Astrocyte of the spinal cord (primary cell): ENCODE results near the gene CDH5.

ENCODE experiments used
- DNase-seq: peaks from one replicate; pipeline ENCODE4 v3.0.0; 2011; ENCODE audit warnings: low read depth, low spot score
- H3K4me3 ChIP-seq: 2 replicates; pipeline ENCODE4 v1.5.1; 2011; ENCODE audit warnings: low read depth, mild to moderate bottlenecking, low read length, moderate library complexity
- in situ Hi-C: cut with HindIII; loops from 2 replicates; pipeline ENCODE4 v1.10.0; 2017; ENCODE audit warnings: low sequenced_read_pairs
- TF ChIP-seq, protein P1 (sequence below): IDR thresholded peaks from 2 replicates; pipeline ENCODE4 v1.5.1; 2012; ENCODE audit warnings: low read depth, mild to moderate bottlenecking, low read length, inconsistent platforms

Gene CDH5, protein sequence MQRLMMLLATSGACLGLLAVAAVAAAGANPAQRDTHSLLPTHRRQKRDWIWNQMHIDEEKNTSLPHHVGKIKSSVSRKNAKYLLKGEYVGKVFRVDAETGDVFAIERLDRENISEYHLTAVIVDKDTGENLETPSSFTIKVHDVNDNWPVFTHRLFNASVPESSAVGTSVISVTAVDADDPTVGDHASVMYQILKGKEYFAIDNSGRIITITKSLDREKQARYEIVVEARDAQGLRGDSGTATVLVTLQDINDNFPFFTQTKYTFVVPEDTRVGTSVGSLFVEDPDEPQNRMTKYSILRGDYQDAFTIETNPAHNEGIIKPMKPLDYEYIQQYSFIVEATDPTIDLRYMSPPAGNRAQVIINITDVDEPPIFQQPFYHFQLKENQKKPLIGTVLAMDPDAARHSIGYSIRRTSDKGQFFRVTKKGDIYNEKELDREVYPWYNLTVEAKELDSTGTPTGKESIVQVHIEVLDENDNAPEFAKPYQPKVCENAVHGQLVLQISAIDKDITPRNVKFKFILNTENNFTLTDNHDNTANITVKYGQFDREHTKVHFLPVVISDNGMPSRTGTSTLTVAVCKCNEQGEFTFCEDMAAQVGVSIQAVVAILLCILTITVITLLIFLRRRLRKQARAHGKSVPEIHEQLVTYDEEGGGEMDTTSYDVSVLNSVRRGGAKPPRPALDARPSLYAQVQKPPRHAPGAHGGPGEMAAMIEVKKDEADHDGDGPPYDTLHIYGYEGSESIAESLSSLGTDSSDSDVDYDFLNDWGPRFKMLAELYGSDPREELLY

DNA sequence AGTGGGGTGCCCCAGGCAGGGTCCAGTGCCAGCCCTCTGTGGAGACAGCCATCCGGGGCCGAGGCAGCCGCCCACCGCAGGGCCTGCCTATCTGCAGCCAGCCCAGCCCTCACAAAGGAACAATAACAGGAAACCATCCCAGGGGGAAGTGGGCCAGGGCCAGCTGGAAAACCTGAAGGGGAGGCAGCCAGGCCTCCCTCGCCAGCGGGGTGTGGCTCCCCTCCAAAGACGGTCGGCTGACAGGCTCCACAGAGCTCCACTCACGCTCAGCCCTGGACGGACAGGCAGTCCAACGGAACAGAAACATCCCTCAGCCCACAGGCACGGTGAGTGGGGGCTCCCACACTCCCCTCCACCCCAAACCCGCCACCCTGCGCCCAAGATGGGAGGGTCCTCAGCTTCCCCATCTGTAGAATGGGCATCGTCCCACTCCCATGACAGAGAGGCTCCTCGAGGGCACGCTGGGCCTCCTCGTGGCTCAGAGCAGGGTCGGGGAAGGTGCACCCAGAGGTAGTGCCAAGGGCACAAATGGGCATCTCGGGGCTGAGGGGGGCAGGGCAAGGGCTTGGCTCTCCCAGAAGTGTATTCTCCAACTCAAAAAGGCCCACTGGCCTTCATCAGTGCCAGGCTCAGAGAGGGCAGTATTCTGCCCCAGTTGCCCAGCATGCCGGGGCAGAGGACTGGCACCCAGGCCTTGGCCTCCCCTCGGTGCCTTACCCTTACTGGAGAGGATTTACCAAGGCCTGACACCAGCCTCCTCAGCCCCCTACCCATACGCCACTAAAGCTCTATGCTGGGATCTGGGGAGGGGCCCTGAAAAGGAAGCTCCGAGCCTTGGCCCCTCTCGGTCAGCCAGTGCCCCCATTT is at the start of gene CDH5:
Gene CDH5, plus strand, starts transcription at position 259 of the 867 bp plus-strand sequence. CDS start 12,647 bp downstream, outside the sequence.
- H3K4me3 ChIP-seq = no peak within 1 kb of the TSS
- TF ChIP-seq, protein P1, sequence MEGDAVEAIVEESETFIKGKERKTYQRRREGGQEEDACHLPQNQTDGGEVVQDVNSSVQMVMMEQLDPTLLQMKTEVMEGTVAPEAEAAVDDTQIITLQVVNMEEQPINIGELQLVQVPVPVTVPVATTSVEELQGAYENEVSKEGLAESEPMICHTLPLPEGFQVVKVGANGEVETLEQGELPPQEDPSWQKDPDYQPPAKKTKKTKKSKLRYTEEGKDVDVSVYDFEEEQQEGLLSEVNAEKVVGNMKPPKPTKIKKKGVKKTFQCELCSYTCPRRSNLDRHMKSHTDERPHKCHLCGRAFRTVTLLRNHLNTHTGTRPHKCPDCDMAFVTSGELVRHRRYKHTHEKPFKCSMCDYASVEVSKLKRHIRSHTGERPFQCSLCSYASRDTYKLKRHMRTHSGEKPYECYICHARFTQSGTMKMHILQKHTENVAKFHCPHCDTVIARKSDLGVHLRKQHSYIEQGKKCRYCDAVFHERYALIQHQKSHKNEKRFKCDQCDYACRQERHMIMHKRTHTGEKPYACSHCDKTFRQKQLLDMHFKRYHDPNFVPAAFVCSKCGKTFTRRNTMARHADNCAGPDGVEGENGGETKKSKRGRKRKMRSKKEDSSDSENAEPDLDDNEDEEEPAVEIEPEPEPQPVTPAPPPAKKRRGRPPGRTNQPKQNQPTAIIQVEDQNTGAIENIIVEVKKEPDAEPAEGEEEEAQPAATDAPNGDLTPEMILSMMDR = no peak
- peak; percentile 25 for DNase-seq
- in situ Hi-C loops = no loop called here

DNA sequence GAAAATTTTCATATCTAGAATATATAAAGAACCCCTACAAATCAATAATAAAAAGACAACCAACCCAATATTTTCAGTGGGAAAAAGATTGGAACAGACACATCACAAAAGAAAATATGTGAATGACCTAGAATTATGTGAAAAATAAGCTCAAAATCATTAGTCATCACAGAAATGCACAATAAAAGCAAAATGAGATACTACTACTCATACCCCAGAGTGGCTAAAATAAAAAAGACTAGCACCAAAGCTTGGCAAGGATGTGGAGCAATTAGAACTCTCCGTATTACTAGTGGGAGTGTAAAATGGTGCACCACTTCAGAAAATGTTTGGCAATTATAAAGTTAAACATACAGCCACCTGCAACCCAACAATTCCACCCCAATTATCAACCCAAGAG is 48.0 kb upstream of the CDH5 start:
- in situ Hi-C loops = no loop called here
- DNase-seq = no peak
- no peak overlapping the region for H3K4me3 ChIP-seq
- TF ChIP-seq, protein P1 = no peak

DNA sequence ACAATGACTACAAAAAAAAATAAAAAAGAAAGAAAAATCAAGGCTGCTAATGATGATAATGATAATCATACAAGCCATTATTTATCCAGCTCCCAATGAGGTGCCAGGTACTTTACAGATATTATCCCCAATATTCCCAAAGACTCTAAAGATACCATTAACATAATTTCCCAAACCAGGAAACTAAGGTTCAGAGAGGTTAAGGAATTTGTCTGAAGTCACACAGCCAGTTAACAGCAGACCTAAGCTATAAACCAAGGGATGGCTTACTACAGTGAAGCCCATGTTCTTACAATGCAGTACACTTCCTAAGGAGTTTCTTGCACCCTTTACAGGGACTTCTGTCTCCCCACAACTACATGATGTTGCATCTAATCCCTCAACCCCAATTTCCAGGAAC is 45.7 kb upstream of the CDH5 start:
- TF ChIP-seq, protein P1 = no peak
- DNase-seq = no peak
- in situ Hi-C loops = no loop called here

DNA sequence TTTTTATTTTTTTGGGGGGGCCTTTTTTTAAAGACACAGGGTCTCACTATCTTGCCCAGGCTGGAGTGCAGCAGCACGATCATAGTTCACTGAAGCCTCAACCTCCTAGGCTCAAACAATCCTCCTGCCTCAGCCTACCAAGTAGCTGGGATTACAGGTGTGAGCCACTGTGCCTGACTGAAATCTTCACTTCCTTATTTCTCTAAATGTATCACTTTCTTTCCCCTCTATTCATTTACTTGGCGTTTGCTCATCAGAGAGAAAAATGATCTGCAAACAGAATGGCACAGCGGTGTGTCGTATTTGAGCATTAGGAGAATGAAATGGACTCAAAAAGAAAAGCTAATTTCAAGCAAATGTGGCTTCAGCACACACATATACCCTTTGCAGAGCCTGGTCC is 44.3 kb upstream of the CDH5 start:
- in situ Hi-C loops = no loop called here
- TF ChIP-seq, protein P1 = no peak
- no peak overlapping the region for H3K4me3 ChIP-seq
- no peak for DNase-seq

More for the DNA sequence above, 45.7 kb upstream of the CDH5 start:
- no peak overlapping the region for H3K4me3 ChIP-seq

DNA sequence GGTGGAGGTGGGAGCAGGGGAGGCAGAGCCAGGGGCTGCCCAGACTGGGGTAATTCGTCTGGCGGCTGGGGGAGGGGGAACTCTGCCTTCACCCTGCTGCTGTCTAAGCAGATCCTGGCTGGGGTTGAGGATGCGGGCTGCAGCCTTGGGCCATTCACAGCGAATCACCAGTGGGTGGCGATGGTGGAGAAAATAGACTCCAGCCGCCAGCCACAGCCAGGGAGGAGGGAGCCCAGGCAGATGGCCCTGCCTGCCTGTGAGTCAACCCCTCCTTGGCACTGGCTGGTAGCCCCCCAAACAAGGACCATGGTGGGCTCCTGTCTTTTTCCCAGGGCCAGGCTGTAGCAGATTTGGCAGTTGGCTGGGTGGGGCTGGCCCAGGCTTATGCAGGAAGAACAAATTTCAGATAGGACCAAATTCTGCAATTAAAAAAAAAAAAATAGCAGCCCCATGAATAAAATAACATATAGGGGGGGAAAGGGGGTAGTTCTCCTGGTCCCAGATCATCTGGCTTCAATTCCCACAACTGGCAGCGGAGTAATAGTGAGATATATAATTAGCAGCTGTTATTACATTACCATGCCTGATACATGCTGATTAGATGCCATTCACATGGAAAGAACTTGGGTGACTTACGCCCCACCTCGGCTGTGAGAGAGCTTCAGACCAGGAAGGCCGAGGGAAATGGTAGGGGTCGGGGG is 41.5 kb upstream of the CDH5 start:
- in situ Hi-C loops = no loop called here
- no peak overlapping the region for H3K4me3 ChIP-seq
- no peak for DNase-seq
- TF ChIP-seq, protein P1 = peak; percentile 30
